Uterus (tissue), 2 donors: ENCODE data around the gene WASF2.

Experiments used
- CTCF ChIP-seq, 4 experiments: fragments of 200-600 bp in 2 of 4; fragments of 450-650 bp in 2 of 4; sonication (generic) in 2 of 4; IDR thresholded peaks; one replicate each; pipeline ENCODE4 v1.5.1; 2016 to 2019; ENCODE audit warnings: antibody characterized with exemption in 4 of 4, mild to moderate bottlenecking in 2 of 4, moderate library complexity in 1 of 4
- POLR2A ChIP-seq, 2 donors: fragments of 450-650 bp; IDR thresholded peaks; one replicate each; pipeline ENCODE4 v1.6.1; 2016; ENCODE audit warnings: antibody characterized with exemption in 2 of 2, mild to moderate bottlenecking in 1 of 2, moderate library complexity in 1 of 2

- no peak for TF ChIP-seq CTCF (IDR thresholded peaks at IDR 0.05)
- TF ChIP-seq POLR2A (IDR thresholded peaks at IDR 0.05) = no peak
Observed at GRCh38 chr1:27377760-27378495, 112.0 kb downstream of the WASF2 start.
